Activated CD4-positive, alpha-beta T cell treated with anti-CD3 and anti-CD28 coated beads, Interleukin-2, Interleukin-6, amounts not matched to agents 100 ng/mL and 50 ng/mL, durations not matched to agents 16 hours and 8 hours (primary cell): Measurements from ENCODE around the gene CORT.
A peak's percentile ranks its signal among the peaks of the same experiment; 100 is the strongest.

Experiments
- DNase-seq: peaks from one replicate; pipeline ENCODE4 v3.0.0-alpha.2; 2020

Gene CORT

GRCh38 chr1:10479296-10479695 is 29.5 kb downstream of the CORT start:
- no peak for DNase-seq

DNA sequence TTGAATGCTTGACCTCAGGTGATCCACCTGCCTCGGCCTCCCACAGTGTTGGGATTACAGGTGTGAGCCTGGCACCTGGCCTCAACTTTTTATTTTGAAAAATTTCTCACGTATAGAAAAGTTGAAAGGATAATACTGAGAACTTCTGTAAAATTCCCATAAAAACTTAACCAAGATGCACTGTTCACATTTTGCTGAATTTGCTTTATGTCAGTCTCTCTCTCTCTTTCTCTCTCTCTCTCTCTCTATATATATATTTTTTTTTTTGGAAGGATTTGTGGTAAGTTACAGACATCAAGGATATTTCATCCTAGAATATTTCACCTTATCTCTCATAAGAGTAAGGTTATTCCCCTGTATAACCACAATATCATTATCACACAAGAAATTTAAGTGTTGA is 30.8 kb downstream of the CORT start:
- DNase-seq: no peak

- no peak for DNase-seq
Measured at GRCh38 chr1:10484521-10484920, 34.7 kb downstream of the CORT start.

- DNase-seq: no peak
Measured at GRCh38 chr1:10489291-10490055, 39.6 kb downstream of the CORT start.

- no peak for DNase-seq
Measured at GRCh38 chr1:10490286-10490970, 40.6 kb downstream of the CORT start.

GRCh38 chr1:10494418-10494753 is 44.6 kb downstream of the CORT start:
- DNase-seq: no peak

DNA sequence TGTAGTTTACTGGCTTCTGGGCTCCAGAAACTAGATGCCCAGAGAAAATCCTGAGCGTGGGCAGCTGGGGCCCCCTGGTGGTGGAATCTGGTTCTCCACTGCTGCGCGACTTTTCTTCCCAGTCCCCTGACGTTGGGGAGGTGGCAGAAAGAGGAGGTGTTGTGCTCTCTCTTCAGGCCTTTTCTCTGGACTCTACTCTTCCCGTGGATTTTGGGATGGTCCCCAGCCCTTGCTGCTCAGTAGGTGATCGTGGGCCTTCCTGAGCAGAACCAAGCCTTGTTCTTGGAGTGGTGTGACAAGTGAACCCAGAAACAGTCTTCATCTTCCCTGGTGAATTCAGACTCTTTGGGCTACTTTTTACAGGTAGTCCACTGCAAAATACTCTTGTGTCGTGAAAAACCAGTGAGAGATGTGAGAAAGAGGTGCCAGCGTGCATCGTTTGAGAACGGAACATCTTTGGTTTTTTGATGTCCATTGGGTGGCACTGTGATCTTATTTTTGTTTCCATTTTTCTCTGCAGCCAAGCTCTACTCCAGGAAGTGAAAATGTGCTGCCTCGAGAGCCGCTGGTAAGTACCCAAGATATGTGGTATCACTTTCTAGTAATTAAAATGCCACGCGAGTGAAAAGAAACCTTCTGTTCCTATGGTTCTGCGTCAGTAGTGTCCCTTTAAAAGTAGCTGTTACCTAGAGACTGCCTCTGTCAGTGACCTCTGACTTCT is 45.1 kb downstream of the CORT start:
- peak; percentile 85 for DNase-seq

DNA sequence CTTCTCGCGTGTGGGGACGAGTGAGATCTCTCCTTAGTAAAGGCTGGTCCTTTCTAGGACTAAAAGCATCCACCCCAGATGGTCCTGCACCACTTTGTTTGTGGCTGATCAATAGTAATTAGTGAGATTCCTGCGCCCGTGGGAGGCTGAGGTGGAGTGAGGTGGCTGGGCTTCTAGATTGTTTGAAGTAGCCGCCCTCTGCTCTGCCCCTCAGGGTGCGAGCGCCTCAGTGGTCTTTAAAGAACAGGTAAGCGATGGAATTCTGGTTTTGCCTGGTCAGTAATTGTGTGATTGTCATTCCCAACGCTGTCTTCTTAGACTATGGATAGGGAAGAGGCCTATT is 45.6 kb downstream of the CORT start:
- no peak for DNase-seq

- no peak for DNase-seq
Measured at GRCh38 chr1:10495952-10496351, 46.1 kb downstream of the CORT start.

- DNase-seq: no peak
Measured at GRCh38 chr1:10497109-10497508, 47.3 kb downstream of the CORT start.

DNA sequence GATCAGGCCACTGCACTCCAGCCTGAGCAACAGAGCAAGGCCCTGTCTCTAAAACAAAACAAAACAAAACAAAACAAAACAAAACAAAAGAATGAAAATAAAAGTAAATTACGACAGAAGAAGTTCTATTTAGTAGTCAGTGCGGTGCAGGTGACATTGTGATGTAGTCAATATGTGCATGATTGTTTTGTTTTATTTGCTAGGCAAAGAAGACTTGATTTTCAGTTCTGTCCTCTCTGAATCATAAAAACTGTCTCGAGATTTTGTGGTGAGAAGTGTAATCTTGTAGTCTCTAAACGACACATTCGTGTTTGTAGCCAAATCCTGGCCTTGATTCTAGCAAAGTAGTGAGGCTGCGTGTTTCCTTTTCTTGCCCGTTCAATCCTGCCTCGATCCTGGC is 48.4 kb downstream of the CORT start:
- DNase-seq: peak; percentile 39
